Heart left ventricle (tissue), 13 donors: ENCODE data around the gene ACCS.

ENCODE experiments used
- CTCF ChIP-seq, 12 donors: fragments of 200-600 bp; sonication (generic) in 4 of 12; IDR thresholded peaks; one replicate each; pipeline versions ENCODE4 v1.5.0 to v1.8.0; 2018 to 2022; ENCODE audit warnings: antibody characterized with exemption in 12 of 12, mild to moderate bottlenecking in 5 of 12
- POLR2A ChIP-seq, 2 donors: fragments of 450-650 bp; IDR thresholded peaks; one replicate each; pipeline ENCODE4 v1.6.1; 2017; ENCODE audit warnings: antibody characterized with exemption in 2 of 2, mild to moderate bottlenecking in 2 of 2, moderate library complexity in 2 of 2
- donor health status: ischemic (EF 13 %, LVEDD 7.1; RV severe dilation, severe dysfunction).
- donor health status: DM: no; HTN: yes; CAD: no.
- donor health status: DM: no; HTN: no; CAD: no.
- donor health status: ischemic (EF 25% LVEDD 6.9; RV normal size, moderate dysfunction).
- donor health status: ischemic (EF 25% LVEDD 5.7; RV mildly dilated, moderate dysfunction).
- donor health status: ischemic (EF 35%, LVEDD 5.7; RV mildly dilated, moderate dysfunction).
- donor health status: nonischemic (EF 11% LVEDD 7.7; RV severe dilation, severe dysfunction).
- donor health status: DM: yes; HTN: yes; CAD: no.
- donor health status: PGD.
- donor health status: ischemic (EF 29% LVEDD 5.4; RV normal size, mild dysfunction).
- donor health status: nonischemic (EF 23%, LVEDD 6.1; RV moderate dilation, normal function).

- TF ChIP-seq CTCF (IDR thresholded peaks at IDR 0.05) (no peak), POLR2A (IDR thresholded peaks at IDR 0.05) (no peak)
Observed at GRCh38 chr11:44046182-44046581, 19.9 kb upstream of the ACCS start.
